Neural progenitor cell (in vitro differentiated cells): ENCODE results near the gene VASH2. TPM values are rescaled to one million over a fixed set of nuclear protein-coding genes. Genes with fewer than 3 reads are reported as not detected.

Source experiments
- DNase-seq: peaks from one replicate; pipeline ENCODE4 v3.0.0-alpha.2; 2016; ENCODE audit warnings: low spot score
- H2AFZ ChIP-seq: fragments of 200-600 bp; sonication (generic); replicated peaks from 2 replicates; pipeline ENCODE4 v1.6.1; 2016; ENCODE audit warnings: antibody characterized with exemption
- H3F3A ChIP-seq: fragments of 200-600 bp; sonication (generic); 2 replicates; pipeline ENCODE4 v1.6.1; 2016; ENCODE audit warnings: antibody characterized with exemption, low read depth
- H3K27ac ChIP-seq: fragments of 200-600 bp; sonication (generic); 2 replicates; pipeline ENCODE4 v1.5.1; 2016; ENCODE audit warnings: mild to moderate bottlenecking
- H3K27me3 ChIP-seq: fragments of 200-600 bp; sonication (generic); 2 replicates; pipeline ENCODE4 v1.6.1; 2016; ENCODE audit warnings: mild to moderate bottlenecking, moderate library complexity
- H3K36me3 ChIP-seq: fragments of 200-600 bp; sonication (generic); 2 replicates; pipeline ENCODE4 v1.5.1; 2016
- H3K4me1 ChIP-seq: fragments of 200-600 bp; sonication (generic); 2 replicates; pipeline ENCODE4 v1.6.1; 2016; ENCODE audit warnings: mixed run types
- H3K4me2 ChIP-seq: fragments of 200-600 bp; sonication (generic); 2 replicates; pipeline ENCODE4 v1.6.1; 2016
- H3K4me3 ChIP-seq: fragments of 200-600 bp; sonication (generic); 2 replicates; pipeline ENCODE4 v1.5.1; 2016
- H3K79me2 ChIP-seq: fragments of 200-600 bp; sonication (generic); 2 replicates; pipeline ENCODE4 v1.6.1; 2016; ENCODE audit warnings: low read depth
- H3K9ac ChIP-seq: fragments of 200-600 bp; sonication (generic); 2 replicates; pipeline ENCODE4 v1.6.1; 2016
- H3K9me3 ChIP-seq: fragments of 200-600 bp; sonication (generic); 2 replicates; pipeline ENCODE4 v1.5.1; 2016; ENCODE audit warnings: low read depth
- H4K20me1 ChIP-seq: fragments of 200-600 bp; sonication (generic); 2 replicates; pipeline ENCODE4 v1.6.1; 2016; ENCODE audit warnings: low read depth
- H3K27ac Mint-ChIP-seq: 3 replicates; pipeline ENCODE4 v1.8.0; 2021; ENCODE audit warnings: mixed read lengths
- H3K27me3 Mint-ChIP-seq: 2 replicates; pipeline ENCODE4 v1.8.0; 2022; ENCODE audit warnings: low read depth, mild to moderate bottlenecking, inconsistent platforms, moderate library complexity, mixed read lengths; ENCODE audit not compliant: insufficient read depth
- H3K36me3 Mint-ChIP-seq: 3 replicates; pipeline ENCODE4 v1.8.0; 2021; ENCODE audit warnings: mixed read lengths
- H3K4me1 Mint-ChIP-seq: 3 replicates; pipeline ENCODE4 v1.8.0; 2021; ENCODE audit warnings: mixed read lengths
- H3K4me3 Mint-ChIP-seq: 3 replicates; pipeline ENCODE4 v1.8.0; 2021; ENCODE audit warnings: mild to moderate bottlenecking, moderate library complexity, mixed read lengths
- H3K9me3 Mint-ChIP-seq: 3 replicates; pipeline ENCODE4 v1.8.0; 2020; ENCODE audit warnings: mixed read lengths
- CTCF ChIP-seq: fragments of 200-600 bp; sonication (generic); IDR thresholded peaks from 2 replicates; pipeline ENCODE4 v1.5.1; 2017; ENCODE audit warnings: antibody characterized with exemption, mild to moderate bottlenecking
- EZH2 ChIP-seq: fragments of 200-600 bp; sonication (generic); IDR thresholded peaks from 2 replicates; pipeline ENCODE4 v1.6.1; 2017; ENCODE audit warnings: antibody characterized with exemption, mild to moderate bottlenecking, moderate library complexity
- EZH2phosphoT487 ChIP-seq: fragments of 200-600 bp; sonication (generic); IDR thresholded peaks from 2 replicates; pipeline ENCODE4 v1.6.1; 2017; ENCODE audit warnings: antibody characterized with exemption
- total RNA-seq: library from RNA; depleted of rRNA; stranded (reverse); fragments of >200 nt; gene quantifications from 2 replicates; pipeline ENCODE4 v1.2.3, GENCODE V29; 2015; ENCODE audit warnings: low replicate concordance

VASH2 gene
- total RNA-seq, 1 donor from 2014 or later, result 5.2 TPM

GRCh38 chr1:212945056-212945455, 5.3 kb upstream of the VASH2 start:
- H3K9ac ChIP-seq, result no peak overlapping the region
- H3K36me3 ChIP-seq, result no peaks in the 10 kb centered on the region
- no peaks in the 10 kb centered on the region for H4K20me1 ChIP-seq
- H3K4me3 ChIP-seq, result no peak overlapping the region
- no peak overlapping the region for H3K4me2 ChIP-seq
- H3K27me3 ChIP-seq, result peaks cover 18% of the 10 kb centered on the region
- peaks cover 8% of the 10 kb centered on the region for H3F3A ChIP-seq
- H3K4me1 ChIP-seq, result no peaks in the 10 kb centered on the region
- H3K27ac ChIP-seq, result no peak overlapping the region
- DNase-seq, result no peak
- H2AFZ ChIP-seq, result no peak overlapping the region
- no peak for TF ChIP-seq EZH2phosphoT487
- TF ChIP-seq EZH2, result no peak
- TF ChIP-seq CTCF, result no peak
- Mint-ChIP-seq H3K36me3 (peaks cover 4% of the 10 kb centered on the region), H3K27me3 (peaks cover 7% of the 10 kb centered on the region), H3K9me3 (peaks cover 5% of the 10 kb centered on the region), H3K4me1 (peaks cover 4% of the 10 kb centered on the region), H3K27ac (no peak overlapping the region), H3K4me3 (no peak overlapping the region)
- H3K9me3 ChIP-seq, result no peaks in the 10 kb centered on the region
- H3K79me2 ChIP-seq, result no peaks in the 10 kb centered on the region

- Mint-ChIP-seq H3K4me1 (peaks cover 7% of the 10 kb centered on the region), H3K27me3 (peaks cover 7% of the 10 kb centered on the region), H3K4me3 (no peak overlapping the region), H3K27ac (no peak overlapping the region), H3K36me3 (peaks cover 2% of the 10 kb centered on the region), H3K9me3 (peaks cover 2% of the 10 kb centered on the region)
- Histone ChIP-seq H3K9me3 (no peaks in the 10 kb centered on the region), H3K4me1 (no peaks in the 10 kb centered on the region), H2AFZ (no peak overlapping the region), H3K36me3 (no peaks in the 10 kb centered on the region), H3K79me2 (no peaks in the 10 kb centered on the region), H3K27ac (no peak overlapping the region), H4K20me1 (no peaks in the 10 kb centered on the region), H3K4me2 (no peak overlapping the region), H3K9ac (no peak overlapping the region), H3F3A (peaks cover 8% of the 10 kb centered on the region), H3K27me3 (peaks cover 18% of the 10 kb centered on the region), H3K4me3 (no peak overlapping the region)
- no peak for DNase-seq
- TF ChIP-seq EZH2, result no peak
- TF ChIP-seq EZH2phosphoT487, result no peak
- no peak for TF ChIP-seq CTCF
These were observed 4.7 kb upstream of the VASH2 start for GRCh38 chr1:212945463-212946160.

GRCh38 chr1:212946872-212947271, 3.5 kb upstream of the VASH2 start:
- H3K36me3 ChIP-seq, result no peaks in the 10 kb centered on the region
- no peaks in the 10 kb centered on the region for H4K20me1 ChIP-seq
- Mint-ChIP-seq H3K4me3 (no peak overlapping the region), H3K27ac (no peak overlapping the region), H3K27me3 (peaks cover 7% of the 10 kb centered on the region), H3K9me3 (peaks cover 2% of the 10 kb centered on the region), H3K36me3 (peaks cover 2% of the 10 kb centered on the region), H3K4me1 (peaks cover 8% of the 10 kb centered on the region)
- no peaks in the 10 kb centered on the region for H3K9me3 ChIP-seq
- peaks cover 12% of the 10 kb centered on the region for H3F3A ChIP-seq
- H3K27ac ChIP-seq, result no peak overlapping the region
- TF ChIP-seq EZH2 (no peak), EZH2phosphoT487 (no peak), CTCF (no peak)
- no peak for DNase-seq
- no peak overlapping the region for H3K4me3 ChIP-seq
- peaks cover 8% of the 10 kb centered on the region for H3K4me1 ChIP-seq
- peaks cover 4% of the 10 kb centered on the region for H3K79me2 ChIP-seq
- H2AFZ ChIP-seq, result no peak overlapping the region
- no peak overlapping the region for H3K4me2 ChIP-seq
- no peak overlapping the region for H3K9ac ChIP-seq
- peaks cover 30% of the 10 kb centered on the region for H3K27me3 ChIP-seq
